ENCODE measurements around the gene ELF5. TPM values are rescaled to one million over a fixed set of nuclear protein-coding genes. Genes with fewer than 3 reads are reported as not detected.

The ELF5 gene
- total and polyA plus RNA-seq, 2 donors (not counting 3 experiments of a cell fraction or from before 2014, with no cell fraction given): not detected

DNA sequence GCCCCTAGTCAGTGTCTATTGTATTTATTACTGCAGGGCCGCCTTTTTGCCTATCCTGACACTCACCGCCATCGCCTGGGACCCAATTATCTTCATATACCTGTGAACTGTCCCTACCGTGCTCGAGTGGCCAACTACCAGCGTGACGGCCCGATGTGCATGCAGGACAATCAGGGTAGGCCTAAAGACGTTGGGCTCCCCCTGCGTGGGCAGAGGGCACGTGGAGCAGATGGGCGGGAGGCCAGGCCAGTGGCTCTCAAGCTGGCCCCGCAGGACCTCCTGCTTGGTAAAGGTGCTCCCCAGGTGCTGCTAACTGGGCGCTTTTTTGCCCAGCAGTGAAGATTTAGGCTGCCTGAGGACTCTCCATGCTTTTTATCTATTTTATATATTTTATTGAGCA lies 52.4 kb downstream of the ELF5 start:
- no peak overlapping the region for H3K4me2 ChIP-seq (ENCODE audit: insufficient read depth, low read length)
- H3K4me1 ChIP-seq (ENCODE audit: control insufficient read depth, extremely low read depth, insufficient read depth, low read length): no peaks in the 10 kb centered on the region
- DNase-seq (ENCODE audit: low read depth, low spot score) (no peak), FAIRE-seq (no peak)
- ChIA-PET CTCF (no interaction called here), POLR2A (no interaction called here)
- no peaks in the 10 kb centered on the region for H4K20me1 ChIP-seq (replicated peaks; ENCODE audit: control insufficient read depth, extremely low read depth, insufficient read depth, low read length)
- intact Hi-C loops (cut with micrococcal nuclease) (no loop called here), dilution Hi-C loops (cut with MboI; ENCODE audit: extremely low pct_ligation_motif_present, low sequenced_read_pairs) (no loop called here)
- H3K79me2 ChIP-seq (ENCODE audit: control insufficient read depth, insufficient read depth, low read length): no peaks in the 10 kb centered on the region
- H3K9me1 ChIP-seq (replicated peaks; ENCODE audit: control insufficient read depth, extremely low read depth, insufficient read depth, low read length): no peaks in the 10 kb centered on the region
- no peaks in the 10 kb centered on the region for H3K9me3 ChIP-seq (replicated peaks; ENCODE audit: control insufficient read depth, insufficient read depth, low read length)
- no peaks in the 10 kb centered on the region for H3K27me3 ChIP-seq (ENCODE audit: control insufficient read depth in 2 of 2, insufficient read depth in 2 of 2, low read length in 2 of 2)
- H2AFZ ChIP-seq (ENCODE audit: low read depth, low read length): no peak overlapping the region
- TF ChIP-seq MYC (IDR thresholded peaks at IDR 0.05; ENCODE audit: low read depth, low read length): no peak
- no peak for TF ChIP-seq JUN (IDR thresholded peaks at IDR 0.05; ENCODE audit: borderline replicate concordance, insufficient read depth, insufficient read length, low read depth)
- no peak for TF ChIP-seq POLR2AphosphoS5 (IDR thresholded peaks at IDR 0.05; ENCODE audit: insufficient read depth, low read depth, low read length)
- TF ChIP-seq, protein P1, sequence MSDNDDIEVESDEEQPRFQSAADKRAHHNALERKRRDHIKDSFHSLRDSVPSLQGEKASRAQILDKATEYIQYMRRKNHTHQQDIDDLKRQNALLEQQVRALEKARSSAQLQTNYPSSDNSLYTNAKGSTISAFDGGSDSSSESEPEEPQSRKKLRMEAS (IDR thresholded peaks at IDR 0.05; ENCODE audit: insufficient read depth, insufficient read length): no peak
- no peak for TF ChIP-seq GATA2 (IDR thresholded peaks at IDR 0.05; ENCODE audit: insufficient read depth, insufficient read length, low read depth, low read length)
- TF ChIP-seq EZH2 (IDR thresholded peaks at IDR 0.05; ENCODE audit: borderline replicate concordance, low read depth, low read length, severe bottlenecking): no peak
- no peak for TF ChIP-seq POLR2A (IDR thresholded peaks at IDR 0.05; ENCODE audit: low read depth, low read length)
- TF ChIP-seq FOS (IDR thresholded peaks at IDR 0.05; ENCODE audit: borderline replicate concordance, insufficient read depth, low read length): no peak
- TF ChIP-seq, protein P2, sequence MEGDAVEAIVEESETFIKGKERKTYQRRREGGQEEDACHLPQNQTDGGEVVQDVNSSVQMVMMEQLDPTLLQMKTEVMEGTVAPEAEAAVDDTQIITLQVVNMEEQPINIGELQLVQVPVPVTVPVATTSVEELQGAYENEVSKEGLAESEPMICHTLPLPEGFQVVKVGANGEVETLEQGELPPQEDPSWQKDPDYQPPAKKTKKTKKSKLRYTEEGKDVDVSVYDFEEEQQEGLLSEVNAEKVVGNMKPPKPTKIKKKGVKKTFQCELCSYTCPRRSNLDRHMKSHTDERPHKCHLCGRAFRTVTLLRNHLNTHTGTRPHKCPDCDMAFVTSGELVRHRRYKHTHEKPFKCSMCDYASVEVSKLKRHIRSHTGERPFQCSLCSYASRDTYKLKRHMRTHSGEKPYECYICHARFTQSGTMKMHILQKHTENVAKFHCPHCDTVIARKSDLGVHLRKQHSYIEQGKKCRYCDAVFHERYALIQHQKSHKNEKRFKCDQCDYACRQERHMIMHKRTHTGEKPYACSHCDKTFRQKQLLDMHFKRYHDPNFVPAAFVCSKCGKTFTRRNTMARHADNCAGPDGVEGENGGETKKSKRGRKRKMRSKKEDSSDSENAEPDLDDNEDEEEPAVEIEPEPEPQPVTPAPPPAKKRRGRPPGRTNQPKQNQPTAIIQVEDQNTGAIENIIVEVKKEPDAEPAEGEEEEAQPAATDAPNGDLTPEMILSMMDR (IDR thresholded peaks at IDR 0.05; ENCODE audit: extremely low read depth in 1 of 2, insufficient read depth in 1 of 2, low read depth in 1 of 2, low read length in 2 of 2): no peak
- H3K36me3 ChIP-seq (ENCODE audit: control insufficient read depth in 2 of 2, extremely low read depth in 1 of 2, insufficient read depth in 2 of 2, low read length in 2 of 2): peaks cover 2 to 27% of the 10 kb centered on the region in 2 experiments
- H3K4me3 ChIP-seq (replicated peaks in 1 of 3; ENCODE audit: insufficient read depth in 1 of 3, low read depth in 1 of 3, low read length in 3 of 3): no peak overlapping the region
- no TSS peak for BruUV-seq (replicated peaks)
- H3K9ac ChIP-seq (replicated peaks; ENCODE audit: extremely low read depth, insufficient read depth, low read length): no peak overlapping the region
- H3K27ac ChIP-seq (ENCODE audit: insufficient read depth, low read depth, low read length): no peak overlapping the region

Data from endothelial cell of umbilical vein (primary cell).